WI38 (cell line): ENCODE data around the gene IFT122.
"Not testable (repeated sequence)": the region's sequence is repeated elsewhere in the genome, so short reads cannot be mapped to it uniquely, and the experiment has no call there.

Source experiments
- H3K4me3 ChIP-seq: 2 replicates; pipeline ENCODE4 v1.5.1; 2011; ENCODE audit warnings: low read depth, mild to moderate bottlenecking, control low read depth, low read length
- TF ChIP-seq, protein P1 (sequence below): IDR thresholded peaks from 2 replicates; pipeline ENCODE4 v1.5.1; 2012; ENCODE audit warnings: low read depth, mild to moderate bottlenecking, control low read depth, low read length

Gene IFT122

DNA sequence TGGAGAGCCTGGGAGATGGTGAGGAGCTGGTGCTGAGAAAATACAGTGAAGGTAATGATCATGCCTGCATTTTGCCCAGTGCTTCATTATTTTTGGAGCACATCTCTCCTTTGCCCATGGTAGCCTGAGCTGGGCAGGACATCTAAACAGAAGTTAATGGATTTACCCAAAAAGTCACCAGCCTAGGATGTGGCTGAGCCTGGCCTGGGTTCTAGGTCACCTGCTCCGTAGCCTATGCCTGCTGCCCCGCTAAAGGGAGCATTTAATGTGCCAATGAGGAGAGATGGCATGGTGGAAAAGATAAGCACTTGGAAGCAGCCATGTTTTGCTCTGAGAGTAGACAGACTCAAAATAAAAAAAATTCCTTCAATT lies 46.6 kb downstream of the IFT122 start:
- TF ChIP-seq, protein P1, sequence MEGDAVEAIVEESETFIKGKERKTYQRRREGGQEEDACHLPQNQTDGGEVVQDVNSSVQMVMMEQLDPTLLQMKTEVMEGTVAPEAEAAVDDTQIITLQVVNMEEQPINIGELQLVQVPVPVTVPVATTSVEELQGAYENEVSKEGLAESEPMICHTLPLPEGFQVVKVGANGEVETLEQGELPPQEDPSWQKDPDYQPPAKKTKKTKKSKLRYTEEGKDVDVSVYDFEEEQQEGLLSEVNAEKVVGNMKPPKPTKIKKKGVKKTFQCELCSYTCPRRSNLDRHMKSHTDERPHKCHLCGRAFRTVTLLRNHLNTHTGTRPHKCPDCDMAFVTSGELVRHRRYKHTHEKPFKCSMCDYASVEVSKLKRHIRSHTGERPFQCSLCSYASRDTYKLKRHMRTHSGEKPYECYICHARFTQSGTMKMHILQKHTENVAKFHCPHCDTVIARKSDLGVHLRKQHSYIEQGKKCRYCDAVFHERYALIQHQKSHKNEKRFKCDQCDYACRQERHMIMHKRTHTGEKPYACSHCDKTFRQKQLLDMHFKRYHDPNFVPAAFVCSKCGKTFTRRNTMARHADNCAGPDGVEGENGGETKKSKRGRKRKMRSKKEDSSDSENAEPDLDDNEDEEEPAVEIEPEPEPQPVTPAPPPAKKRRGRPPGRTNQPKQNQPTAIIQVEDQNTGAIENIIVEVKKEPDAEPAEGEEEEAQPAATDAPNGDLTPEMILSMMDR = no peak
- no peak overlapping the region for H3K4me3 ChIP-seq

DNA sequence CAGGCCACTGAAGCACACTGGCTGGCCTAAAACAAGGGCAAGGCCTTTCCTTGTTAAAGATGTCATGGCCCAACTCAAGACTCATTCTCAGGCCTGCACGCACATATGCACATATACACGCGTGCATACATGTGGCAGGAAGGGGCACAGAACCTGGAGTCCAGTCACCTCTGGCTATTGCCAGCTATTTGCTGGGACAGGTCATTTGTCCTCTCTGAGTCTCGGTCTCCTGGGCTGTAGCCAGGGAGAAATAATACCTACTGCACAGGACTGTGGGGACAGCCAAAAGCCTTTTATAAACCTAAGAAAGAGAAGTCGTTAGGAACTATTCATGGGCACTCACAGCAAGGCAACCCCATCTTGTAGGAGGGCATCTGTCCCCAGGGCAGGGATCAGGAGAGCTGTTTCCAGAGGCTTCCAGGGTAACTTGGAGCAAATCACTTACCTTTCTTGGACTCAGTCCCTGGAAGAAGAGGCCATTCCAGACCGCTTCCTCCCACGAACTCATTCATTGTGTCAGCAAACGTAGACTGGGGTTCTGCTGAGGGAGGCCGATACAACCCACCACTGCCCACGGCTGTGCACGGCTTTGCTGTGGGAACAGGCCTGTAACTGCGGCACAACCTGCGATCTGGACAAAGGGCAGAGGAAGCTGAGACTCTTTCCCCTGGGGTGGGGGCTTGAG lies 47.3 kb downstream of the IFT122 start:
- TF ChIP-seq, protein P1 = no peak
- no peak overlapping the region for H3K4me3 ChIP-seq

DNA sequence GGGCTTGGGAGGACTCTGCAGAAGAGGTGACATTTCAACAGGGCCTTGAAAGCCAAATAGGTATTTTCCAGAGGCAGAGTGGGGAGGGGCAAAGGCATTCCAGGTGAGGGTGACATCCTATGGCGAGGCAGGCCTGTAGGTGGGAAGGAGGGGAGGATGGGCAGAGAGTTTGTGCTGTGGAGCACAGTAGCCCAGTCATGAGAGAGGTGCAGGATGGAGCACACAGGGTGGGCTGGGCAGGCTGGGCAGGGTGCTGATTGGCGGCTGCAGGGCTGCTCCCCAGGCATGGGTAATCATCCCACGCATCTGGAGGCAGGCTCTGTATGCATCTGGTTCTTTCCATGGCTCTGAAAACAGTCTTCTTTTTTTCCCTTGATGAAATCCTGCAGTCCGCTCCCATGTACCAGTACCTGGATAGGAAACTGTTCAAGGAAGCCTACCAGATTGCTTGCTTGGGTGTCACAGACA lies 47.9 kb downstream of the IFT122 start:
- H3K4me3 ChIP-seq = not testable (repeated sequence)

DNA sequence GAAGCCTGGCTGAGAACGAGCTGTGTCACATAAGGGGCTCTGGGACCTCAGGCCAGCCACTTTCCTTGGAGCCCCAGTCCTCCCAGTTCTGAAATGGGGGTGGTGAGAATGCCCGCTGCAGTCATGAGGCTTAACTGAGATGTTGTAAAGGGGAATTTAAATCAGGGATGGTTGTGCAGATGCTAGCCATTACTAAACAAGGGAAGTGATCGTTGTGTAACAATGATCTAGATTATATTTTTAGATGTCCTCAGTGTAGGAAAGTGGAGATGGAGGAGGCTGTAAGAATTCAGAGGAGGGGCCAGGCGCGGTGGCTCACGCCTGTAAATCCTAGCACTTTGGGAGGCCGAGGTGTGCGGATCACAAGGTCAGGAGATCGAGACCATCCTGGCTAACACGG lies 49.2 kb downstream of the IFT122 start:
- not testable (repeated sequence) for H3K4me3 ChIP-seq

DNA sequence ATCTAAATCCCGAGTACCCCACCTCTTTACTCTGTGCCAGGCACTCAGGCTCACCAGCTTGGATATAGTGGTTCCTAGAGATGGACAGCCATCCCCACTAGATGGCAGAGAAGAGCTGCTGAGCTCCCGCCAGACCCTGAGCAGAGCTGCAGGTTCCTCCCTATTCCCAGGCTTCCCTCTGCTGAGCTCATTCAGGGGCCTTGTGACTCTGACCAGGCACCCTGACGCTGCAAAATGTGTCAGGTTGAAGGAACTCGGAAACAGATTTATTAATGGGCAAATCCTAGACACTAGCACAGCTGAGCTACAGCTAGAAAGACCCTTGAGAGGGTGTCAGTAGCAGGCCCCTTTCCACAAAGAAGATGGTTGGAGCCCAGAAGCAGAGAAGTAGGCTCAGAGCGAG lies 50.2 kb downstream of the IFT122 start:
- H3K4me3 ChIP-seq = no peak overlapping the region
- TF ChIP-seq, protein P1 = peak; percentile 80

DNA sequence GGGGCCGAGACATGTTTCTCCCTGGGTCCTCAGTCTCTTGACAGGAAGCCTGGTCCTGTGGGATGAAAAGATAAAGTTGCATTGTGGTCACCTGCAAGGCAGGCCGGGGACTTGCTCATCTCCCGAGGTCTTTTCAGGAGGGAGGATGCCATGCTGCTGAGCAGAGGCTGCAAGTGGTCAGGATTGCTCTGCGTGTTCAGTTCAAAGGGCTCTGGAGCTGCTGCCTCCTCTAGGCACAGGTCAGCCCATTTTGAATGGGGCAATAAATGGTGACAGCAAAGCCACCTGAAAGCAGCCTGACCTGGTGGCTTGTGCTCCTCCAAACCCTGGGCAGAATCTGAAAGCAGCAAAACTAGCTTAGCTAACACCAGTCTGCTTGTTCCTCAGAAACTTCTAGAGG lies 51.1 kb downstream of the IFT122 start:
- H3K4me3 ChIP-seq = not testable (repeated sequence)

DNA sequence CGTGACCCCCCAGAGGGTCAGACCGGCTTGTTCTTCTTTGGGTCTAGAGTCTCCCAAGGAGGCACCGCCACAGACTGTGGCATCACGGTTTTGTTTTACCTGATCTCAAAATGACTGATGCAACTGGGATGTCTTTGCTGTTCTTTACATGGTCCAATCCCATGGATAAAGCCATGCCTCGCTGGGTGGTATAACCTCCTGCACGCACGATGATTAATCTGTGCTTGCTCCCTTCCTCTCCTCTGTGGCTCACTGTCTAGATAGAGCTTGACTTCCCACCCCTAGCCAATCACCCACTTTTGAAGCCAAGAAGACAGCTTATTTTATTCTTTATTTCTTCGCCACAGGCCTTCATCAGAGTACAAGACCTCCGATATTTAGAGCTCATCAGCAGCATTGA lies 51.8 kb downstream of the IFT122 start:
- TF ChIP-seq, protein P1 = no peak
- H3K4me3 ChIP-seq = no peak overlapping the region

DNA sequence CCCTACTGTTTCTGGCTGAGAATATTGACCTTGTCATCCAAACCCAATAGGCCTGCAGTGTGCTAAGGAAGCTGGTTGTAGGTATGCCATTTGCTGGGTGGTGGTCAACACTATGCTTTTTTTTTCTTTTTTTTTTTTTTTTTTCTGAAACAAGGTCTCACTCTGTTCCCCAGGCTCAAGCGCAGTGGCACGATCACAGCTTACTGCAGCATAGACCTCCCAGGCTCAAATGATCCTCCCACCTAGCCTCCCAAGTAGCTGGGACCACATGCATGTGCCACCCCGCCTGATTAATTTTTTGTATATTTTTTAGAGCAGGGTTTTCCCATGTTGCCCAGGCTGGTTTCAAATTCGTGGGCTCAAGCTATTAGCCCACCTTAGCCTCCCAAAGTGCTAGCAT lies 52.7 kb downstream of the IFT122 start:
- TF ChIP-seq, protein P1 = no peak

DNA sequence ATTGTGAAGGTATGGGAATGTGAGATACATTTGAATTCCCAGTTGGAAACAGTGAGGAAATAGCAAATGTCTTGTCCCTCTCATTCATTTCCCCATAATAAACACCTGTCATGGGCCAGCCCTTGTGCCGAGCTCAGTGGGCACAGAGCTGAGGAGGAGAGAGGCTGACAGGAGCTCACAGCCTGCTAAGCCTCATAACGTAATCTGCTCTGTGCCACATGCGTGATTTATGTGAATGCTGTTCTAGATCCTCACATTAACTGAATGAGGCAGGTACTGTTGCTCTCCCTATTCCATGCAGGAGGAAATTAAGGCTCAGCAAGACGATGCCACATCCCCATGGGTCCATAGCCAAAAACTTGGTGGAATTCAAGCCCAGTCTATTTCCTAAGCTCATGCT lies 53.2 kb downstream of the IFT122 start:
- TF ChIP-seq, protein P1 = no peak

More for the DNA sequence above, 52.7 kb downstream of the IFT122 start:
- H3K4me3 ChIP-seq = no peak overlapping the region

DNA sequence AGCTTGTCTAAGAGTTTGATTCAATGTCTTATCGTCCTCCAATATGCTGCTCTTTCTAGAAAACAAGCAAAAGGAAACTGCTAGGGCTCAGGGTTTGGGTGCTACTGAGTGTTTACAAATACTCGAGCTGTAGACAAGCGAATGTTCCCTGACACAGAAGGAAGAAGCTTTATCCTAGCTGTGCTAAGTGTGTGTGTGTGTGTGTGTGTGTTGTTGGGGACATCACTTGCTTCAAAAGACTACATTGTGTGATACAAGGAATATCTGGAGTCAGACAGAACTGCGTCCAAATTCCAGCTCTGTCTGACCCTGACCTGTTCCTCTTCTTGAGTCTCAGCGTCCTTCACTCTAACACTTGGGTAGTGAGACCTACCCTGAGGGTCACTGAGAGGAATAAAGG lies 54.5 kb downstream of the IFT122 start:
- H3K4me3 ChIP-seq = not testable (repeated sequence)

More for the DNA sequence above, 53.2 kb downstream of the IFT122 start:
- H3K4me3 ChIP-seq = no peak overlapping the region

DNA sequence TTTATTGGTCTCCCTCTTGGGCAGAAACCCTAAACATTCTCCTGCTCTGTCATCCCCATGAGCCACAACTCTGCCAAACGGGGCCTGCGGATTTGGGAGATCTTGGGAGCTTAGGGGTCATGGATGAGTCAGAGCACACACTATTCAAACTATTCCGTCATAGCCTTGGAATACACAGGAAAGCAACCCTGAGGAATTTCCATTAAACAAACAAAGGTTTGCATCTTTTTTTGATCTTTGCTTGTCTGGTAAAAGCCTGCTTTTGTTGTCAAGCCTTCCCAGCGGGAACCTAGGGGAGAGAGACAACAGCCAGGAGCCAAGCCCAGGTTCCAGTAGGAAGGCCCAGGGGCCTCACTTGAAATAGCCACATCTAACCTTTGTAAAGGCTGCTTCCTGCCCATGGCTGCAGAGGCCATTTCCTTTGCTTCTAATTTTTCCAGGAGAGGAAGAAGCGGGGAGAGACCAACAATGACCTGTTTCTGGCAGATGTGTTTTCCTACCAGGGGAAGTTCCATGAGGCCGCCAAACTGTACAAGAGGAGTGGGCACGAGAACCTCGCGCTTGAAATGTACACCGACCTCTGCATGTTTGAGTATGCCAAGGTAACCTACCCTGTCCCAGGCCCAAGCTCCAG lies 55.1 kb downstream of the IFT122 start:
- not testable (repeated sequence) for H3K4me3 ChIP-seq

DNA sequence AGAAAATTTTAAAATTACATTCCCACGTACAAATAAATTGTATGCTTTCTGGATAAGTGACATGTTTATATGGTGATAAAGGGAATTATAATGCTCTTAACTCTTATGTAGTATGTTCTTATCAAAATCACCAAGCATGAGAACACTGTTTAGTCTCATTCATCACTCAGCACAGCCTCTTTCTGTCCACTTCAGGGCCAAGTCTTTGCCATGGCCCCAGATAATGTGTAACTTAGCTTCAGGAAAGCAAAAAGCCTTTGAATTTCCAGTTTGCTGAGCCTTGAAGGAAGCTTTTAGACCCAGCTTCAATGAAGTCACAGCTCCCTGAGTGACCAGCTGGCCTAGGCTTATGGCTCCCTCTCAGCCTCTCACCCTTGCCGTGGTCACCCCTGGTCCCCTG lies 57.9 kb downstream of the IFT122 start:
- H3K4me3 ChIP-seq = not testable (repeated sequence)
